Measurements from ENCODE around the gene CAMTA2.
A peak's percentile ranks its signal among the peaks of the same experiment; 100 is the strongest.

DNA sequence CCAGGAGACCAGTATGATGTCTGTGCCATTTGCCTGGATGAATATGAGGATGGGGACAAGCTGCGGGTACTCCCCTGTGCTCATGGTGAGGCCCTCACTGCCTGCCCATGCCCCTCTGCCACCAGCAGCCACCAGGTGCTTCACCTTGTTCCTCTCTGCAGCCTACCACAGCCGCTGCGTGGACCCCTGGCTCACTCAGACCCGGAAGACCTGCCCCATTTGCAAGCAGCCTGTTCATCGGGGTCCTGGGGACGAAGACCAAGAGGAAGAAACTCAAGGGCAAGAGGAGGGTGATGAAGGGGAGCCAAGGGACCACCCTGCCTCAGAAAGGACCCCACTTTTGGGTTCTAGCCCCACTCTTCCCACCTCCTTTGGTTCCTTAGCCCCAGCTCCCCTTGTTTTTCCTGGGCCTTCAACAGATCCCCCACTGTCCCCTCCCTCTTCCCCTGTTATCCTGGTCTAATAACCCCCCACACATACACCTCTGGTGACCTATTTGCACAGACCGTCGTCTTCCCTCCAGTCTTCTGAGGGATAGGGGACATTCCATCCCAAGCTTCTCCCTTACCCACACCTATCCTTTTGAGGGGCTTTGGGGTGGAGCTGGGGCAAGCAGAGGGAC lies 42.8 kb downstream of the CAMTA2 start:
- TF ChIP-seq POLR2A (conservative IDR thresholded peaks at IDR 0.05) (peak; percentile 86), HNRNPK (IDR thresholded peaks at IDR 0.05; ENCODE audit: low read depth, low read length, poor library complexity, severe bottlenecking) (no peak), RAD21 (CRISPR knock-in tag; conservative IDR thresholded peaks at IDR 0.05 in 1 of 2, IDR thresholded peaks at IDR 0.05 in 1 of 2) (no peak), PRMT5 (CRISPR knock-in tag; IDR thresholded peaks at IDR 0.05) (no peak), SNIP1 (IDR thresholded peaks at IDR 0.05; ENCODE audit: low read depth) (no peak), EGR1 (conservative IDR thresholded peaks at IDR 0.05) (no peak), FUS (optimal IDR thresholded peaks at IDR 0.05; ENCODE audit: low read depth, low read length) (no peak)
- TF ChIP-seq, protein P1, sequence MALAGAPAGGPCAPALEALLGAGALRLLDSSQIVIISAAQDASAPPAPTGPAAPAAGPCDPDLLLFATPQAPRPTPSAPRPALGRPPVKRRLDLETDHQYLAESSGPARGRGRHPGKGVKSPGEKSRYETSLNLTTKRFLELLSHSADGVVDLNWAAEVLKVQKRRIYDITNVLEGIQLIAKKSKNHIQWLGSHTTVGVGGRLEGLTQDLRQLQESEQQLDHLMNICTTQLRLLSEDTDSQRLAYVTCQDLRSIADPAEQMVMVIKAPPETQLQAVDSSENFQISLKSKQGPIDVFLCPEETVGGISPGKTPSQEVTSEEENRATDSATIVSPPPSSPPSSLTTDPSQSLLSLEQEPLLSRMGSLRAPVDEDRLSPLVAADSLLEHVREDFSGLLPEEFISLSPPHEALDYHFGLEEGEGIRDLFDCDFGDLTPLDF (CRISPR knock-in tag; IDR thresholded peaks at IDR 0.05) = no peak
- TF ChIP-seq, protein P2, sequence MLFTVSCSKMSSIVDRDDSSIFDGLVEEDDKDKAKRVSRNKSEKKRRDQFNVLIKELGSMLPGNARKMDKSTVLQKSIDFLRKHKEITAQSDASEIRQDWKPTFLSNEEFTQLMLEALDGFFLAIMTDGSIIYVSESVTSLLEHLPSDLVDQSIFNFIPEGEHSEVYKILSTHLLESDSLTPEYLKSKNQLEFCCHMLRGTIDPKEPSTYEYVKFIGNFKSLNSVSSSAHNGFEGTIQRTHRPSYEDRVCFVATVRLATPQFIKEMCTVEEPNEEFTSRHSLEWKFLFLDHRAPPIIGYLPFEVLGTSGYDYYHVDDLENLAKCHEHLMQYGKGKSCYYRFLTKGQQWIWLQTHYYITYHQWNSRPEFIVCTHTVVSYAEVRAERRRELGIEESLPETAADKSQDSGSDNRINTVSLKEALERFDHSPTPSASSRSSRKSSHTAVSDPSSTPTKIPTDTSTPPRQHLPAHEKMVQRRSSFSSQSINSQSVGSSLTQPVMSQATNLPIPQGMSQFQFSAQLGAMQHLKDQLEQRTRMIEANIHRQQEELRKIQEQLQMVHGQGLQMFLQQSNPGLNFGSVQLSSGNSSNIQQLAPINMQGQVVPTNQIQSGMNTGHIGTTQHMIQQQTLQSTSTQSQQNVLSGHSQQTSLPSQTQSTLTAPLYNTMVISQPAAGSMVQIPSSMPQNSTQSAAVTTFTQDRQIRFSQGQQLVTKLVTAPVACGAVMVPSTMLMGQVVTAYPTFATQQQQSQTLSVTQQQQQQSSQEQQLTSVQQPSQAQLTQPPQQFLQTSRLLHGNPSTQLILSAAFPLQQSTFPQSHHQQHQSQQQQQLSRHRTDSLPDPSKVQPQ (CRISPR knock-in tag; IDR thresholded peaks at IDR 0.05; ENCODE audit: borderline replicate concordance) = no peak
